DLD1 (cell line): ENCODE data around the gene PRR20D.
"Not testable (repeated sequence)": the region's sequence is repeated elsewhere in the genome, so short reads cannot be mapped to it uniquely, and the experiment has no call there.

Source experiments
- in situ Hi-C: cut with HindIII; loops from 2 replicates; pipeline ENCODE4 v1.10.0; 2017; ENCODE audit warnings: low sequenced_read_pairs

PRR20D gene

GRCh38 chr13:57160332-57160731 lies at the start of gene PRR20D:
Gene PRR20D (plus strand): TSS chr13:57160632. CDS start chr13:57161019, 387 bp downstream.
- in situ Hi-C loops, result not testable (repeated sequence)

GRCh38 chr13:57114945-57115344 lies 45.5 kb upstream of the PRR20D start:
- in situ Hi-C loops, result no loop called here

GRCh38 chr13:57123681-57124080 lies 36.8 kb upstream of the PRR20D start:
- in situ Hi-C loops, result no loop called here

GRCh38 chr13:57128909-57129308 lies 31.5 kb upstream of the PRR20D start:
- in situ Hi-C loops, result no loop called here

- in situ Hi-C loops, result no loop called here
These were observed 24.3 kb upstream of the PRR20D start for GRCh38 chr13:57136093-57136492.

- in situ Hi-C loops, result no loop called here
These were observed 22.8 kb upstream of the PRR20D start for GRCh38 chr13:57137585-57137984.

GRCh38 chr13:57138988-57139387 lies 21.4 kb upstream of the PRR20D start:
- in situ Hi-C loops, result no loop called here

GRCh38 chr13:57139781-57140180 lies 20.7 kb upstream of the PRR20D start:
- in situ Hi-C loops, result not testable (repeated sequence)

- in situ Hi-C loops, result not testable (repeated sequence)
These were observed 20.0 kb upstream of the PRR20D start, which contains the start of gene PRR20A for GRCh38 chr13:57140235-57140968. Gene PRR20A (plus strand): TSS chr13:57140918. CDS start chr13:57141305, 387 bp downstream.

GRCh38 chr13:57147188-57147587 lies 13.2 kb upstream of the PRR20D start, which contains the start of gene PRR20B:
Gene PRR20B (plus strand): TSS chr13:57147488. CDS start chr13:57147875, 387 bp downstream.
- in situ Hi-C loops, result not testable (repeated sequence)

GRCh38 chr13:57148106-57148505 lies 12.3 kb upstream of the PRR20D start:
- in situ Hi-C loops, result not testable (repeated sequence)

- in situ Hi-C loops, result not testable (repeated sequence)
These were observed 6.7 kb upstream of the PRR20D start, which contains the start of gene PRR20C for GRCh38 chr13:57153761-57154160. Gene PRR20C (plus strand): TSS chr13:57154061. CDS start chr13:57154448, 387 bp downstream.

GRCh38 chr13:57166897-57167296 lies 6.5 kb downstream of the PRR20D start, which contains the start of gene PRR20E:
Gene PRR20E (plus strand): TSS chr13:57167197. CDS start chr13:57167584, 387 bp downstream.
- in situ Hi-C loops, result not testable (repeated sequence)

GRCh38 chr13:57191667-57192066 lies 31.2 kb downstream of the PRR20D start:
- in situ Hi-C loops, result no loop called here

GRCh38 chr13:57212989-57213388 lies 52.6 kb downstream of the PRR20D start:
- in situ Hi-C loops, result no loop called here
